H1 (cell line): ENCODE measurements around the gene BABAM2. TPM values are rescaled to one million over a fixed set of nuclear protein-coding genes. Genes with fewer than 3 reads are reported as not detected.

Experiments
- CTCF ChIA-PET: fragments of 300-600 bp; sonication (Branson Sonifier 250); formaldehyde crosslinking; loops from one replicate; lab custom pipeline; 2021; ENCODE audit not compliant: partially characterized antibody; lab: Charles Lee
- POLR2A ChIA-PET: fragments of 300-600 bp; sonication (Branson Sonifier 250); formaldehyde crosslinking; loops from one replicate; lab custom pipeline; 2021; ENCODE audit warnings: inconsistent platforms; ENCODE audit not compliant: partially characterized antibody; lab: Charles Lee
- DNase-seq, 2 experiments: peaks; one replicate each; pipeline versions ENCODE4 v3.0.0 to v3.0.0-alpha.2; 2010 to 2022; ENCODE audit warnings: low spot score in 2 of 2, low read depth in 1 of 2, mixed read lengths in 1 of 2
- FAIRE-seq: peaks from 2 replicates; lab custom pipeline; 2011; peaks lifted over from hg19 to GRCh38; lab: Jason Lieb, UNC
- H2AFZ ChIP-seq: 2 replicates; pipeline ENCODE4 v1.8.1; 2012; ENCODE audit warnings: low read length, inconsistent platforms
- H2AK5ac ChIP-seq: 2 replicates; pipeline ENCODE4 v1.6.1; 2013; ENCODE audit warnings: low read depth, low read length
- H2BK120ac ChIP-seq: replicated peaks from 2 replicates; pipeline ENCODE3; 2013; ENCODE audit warnings: low read depth, low read length, inconsistent platforms
- H2BK12ac ChIP-seq: 2 replicates; pipeline ENCODE4 v1.6.1; 2013; ENCODE audit warnings: low read depth, low read length
- H2BK15ac ChIP-seq: 2 replicates; pipeline ENCODE4 v1.6.1; 2013; ENCODE audit warnings: low read length
- H2BK20ac ChIP-seq: 2 replicates; pipeline ENCODE4 v1.6.1; 2013; ENCODE audit warnings: low read length
- H2BK5ac ChIP-seq: 2 replicates; pipeline ENCODE4 v1.6.1; 2013; ENCODE audit warnings: low read depth, low read length
- H3K14ac ChIP-seq: 2 replicates; pipeline ENCODE4 v1.6.1; 2013; ENCODE audit warnings: inconsistent platforms; ENCODE audit not compliant: insufficient read length
- H3K18ac ChIP-seq: 2 replicates; pipeline ENCODE4 v1.6.1; 2013; ENCODE audit warnings: low read length; ENCODE audit errors: extremely low read depth
- H3K23ac ChIP-seq: 2 replicates; pipeline ENCODE4 v1.6.1; 2013; ENCODE audit warnings: inconsistent platforms; ENCODE audit not compliant: insufficient read length
- H3K23me2 ChIP-seq: 2 replicates; pipeline ENCODE4 v1.6.1; 2013; ENCODE audit warnings: low read depth, low read length
- H3K27ac ChIP-seq: 2 replicates; pipeline ENCODE4 v1.6.1; 2011; ENCODE audit warnings: low read depth, low read length, inconsistent platforms
- H3K27me3 ChIP-seq, 4 experiments: replicated peaks in 1 of 4; 1 replicate in 1 of 4; 2 replicates in 3 of 4; pipeline versions ENCODE4 v1.6.1 to v1.8.1; 2011 to 2013; ENCODE audit warnings: low read length in 3 of 4, mild to moderate bottlenecking in 3 of 4, inconsistent platforms in 2 of 4, mixed read lengths in 2 of 4, moderate library complexity in 1 of 4; ENCODE audit not compliant: control insufficient read depth in 3 of 4, insufficient read depth in 3 of 4; ENCODE audit errors: extremely low read depth in 1 of 4
- H3K36me3 ChIP-seq, 4 experiments: 2 replicates each; pipeline versions ENCODE4 v1.6.1 to v1.8.1; 2011 to 2013; ENCODE audit warnings: mild to moderate bottlenecking in 4 of 4, low read length in 3 of 4, moderate library complexity in 2 of 4, control low read depth in 1 of 4, inconsistent platforms in 1 of 4; ENCODE audit not compliant: insufficient read depth in 4 of 4, control insufficient read depth in 2 of 4
- H3K4ac ChIP-seq: replicated peaks from 2 replicates; pipeline ENCODE3; 2013; ENCODE audit warnings: low read length, low read depth, mixed read lengths, inconsistent platforms; ENCODE audit not compliant: insufficient read length
- H3K4me1 ChIP-seq, 4 experiments: replicated peaks in 1 of 4; 1 replicate in 1 of 4; 2 replicates in 3 of 4; pipeline versions ENCODE4 v1.6.1 to v1.8.1; 2011 to 2013; ENCODE audit warnings: low read length in 3 of 4, inconsistent platforms in 2 of 4, mixed read lengths in 1 of 4; ENCODE audit not compliant: insufficient read depth in 4 of 4, control insufficient read depth in 3 of 4
- H3K4me2 ChIP-seq, 2 experiments: 2 replicates each; pipeline versions ENCODE4 v1.6.1 to v1.8.1; 2011 to 2013; ENCODE audit warnings: low read depth in 2 of 2, low read length in 2 of 2, control low read depth in 1 of 2, inconsistent platforms in 1 of 2, mild to moderate bottlenecking in 1 of 2; ENCODE audit not compliant: insufficient read depth in 1 of 2
- H3K4me3 ChIP-seq, 4 experiments: fragments of 200-600, 300-600 bp in 1 of 4; sonication (generic), shearing (Covaris generic), sonication (Bioruptor Twin) in 1 of 4; 2 replicates each; pipeline versions ENCODE4 v1.5.1 to v1.8.1; 2011 to 2016; ENCODE audit warnings: low read length in 4 of 4, low read depth in 3 of 4, control low read depth in 2 of 4, inconsistent platforms in 2 of 4, mild to moderate bottlenecking in 2 of 4, mixed read lengths in 1 of 4, moderate library complexity in 1 of 4; ENCODE audit not compliant: insufficient read depth in 2 of 4; ENCODE audit errors: extremely low read depth in 1 of 4
- H3K56ac ChIP-seq: replicated peaks from 2 replicates; pipeline ENCODE3; 2013; ENCODE audit warnings: low read depth, mild to moderate bottlenecking, mixed read lengths, low read length, inconsistent platforms; ENCODE audit not compliant: insufficient read length
- H3K79me1 ChIP-seq: 2 replicates; pipeline ENCODE4 v1.6.1; 2013; ENCODE audit warnings: low read depth, low read length, control low read depth
- H3K79me2 ChIP-seq, 2 experiments: 2 replicates each; pipeline versions ENCODE4 v1.6.1 to v1.8.1; 2012 to 2013; ENCODE audit warnings: low read length in 2 of 2, mild to moderate bottlenecking in 2 of 2, inconsistent platforms in 1 of 2; ENCODE audit not compliant: insufficient read depth in 2 of 2, control insufficient read depth in 1 of 2
- H3K9ac ChIP-seq, 4 experiments: replicated peaks in 1 of 4; 1 replicate in 1 of 4; 2 replicates in 3 of 4; pipeline versions ENCODE4 v1.6.1 to v1.8.1; 2011 to 2013; ENCODE audit warnings: low read depth in 3 of 4, low read length in 3 of 4, control low read depth in 2 of 4, mild to moderate bottlenecking in 2 of 4, moderate library complexity in 2 of 4, inconsistent platforms in 1 of 4; ENCODE audit errors: extremely low read depth in 1 of 4
- H3K9me3 ChIP-seq, 2 experiments: 2 replicates each; pipeline versions ENCODE4 v1.6.1 to v1.8.1; 2012 to 2013; ENCODE audit warnings: mild to moderate bottlenecking in 2 of 2, moderate library complexity in 2 of 2, control low read depth in 1 of 2, inconsistent platforms in 1 of 2, low read depth in 1 of 2, low read length in 1 of 2, mixed read lengths in 1 of 2; ENCODE audit not compliant: insufficient read depth in 2 of 2
- H4K20me1 ChIP-seq, 2 experiments: replicated peaks in 1 of 2; 2 replicates each; pipeline versions ENCODE3 to v1.8.1; 2011 to 2013; ENCODE audit warnings: inconsistent platforms in 2 of 2, low read length in 2 of 2, mild to moderate bottlenecking in 1 of 2; ENCODE audit not compliant: insufficient read depth in 2 of 2, control insufficient read depth in 1 of 2
- H4K5ac ChIP-seq: 2 replicates; pipeline ENCODE4 v1.6.1; 2013; ENCODE audit warnings: low read length, low read depth, mixed read lengths, inconsistent platforms; ENCODE audit not compliant: insufficient read length
- H4K8ac ChIP-seq: 2 replicates; pipeline ENCODE4 v1.8.0; 2013; ENCODE audit warnings: mild to moderate bottlenecking, moderate library complexity, low read length, inconsistent platforms; ENCODE audit not compliant: insufficient read depth; ENCODE audit errors: extremely low read depth
- H4K91ac ChIP-seq: replicated peaks from 2 replicates; pipeline ENCODE3; 2013; ENCODE audit warnings: low read length, mixed read lengths, inconsistent platforms; ENCODE audit not compliant: insufficient read length
- CHD1 ChIP-seq: IDR thresholded peaks from 2 replicates; pipeline ENCODE4 v1.6.1; 2012; ENCODE audit warnings: low read depth, low read length, improper control_type of control experiment
- CTCF ChIP-seq, 3 experiments: IDR thresholded peaks; 1 replicate in 2 of 3; 2 replicates in 1 of 3; pipeline versions ENCODE4 v1.5.1 to v1.6.1; 2011; ENCODE audit warnings: low read length in 3 of 3, mild to moderate bottlenecking in 3 of 3, inconsistent platforms in 2 of 3, low read depth in 1 of 3, moderate library complexity in 1 of 3; ENCODE audit not compliant: insufficient read depth in 1 of 3; ENCODE audit errors: control extremely low read depth in 1 of 3
- EGR1 ChIP-seq: IDR thresholded peaks from 2 replicates; pipeline ENCODE4 v1.6.1; 2011; ENCODE audit warnings: low read depth, low read length, borderline replicate concordance
- HDAC6 ChIP-seq: IDR thresholded peaks from one replicate; pipeline ENCODE4 v1.7.1; 2012; ENCODE audit warnings: low read depth, mild to moderate bottlenecking, inconsistent platforms, low read length, moderate library complexity
- KDM1A ChIP-seq: fragments of 200-600, 300-600 bp; sonication (generic); IDR thresholded peaks from 2 replicates; pipeline ENCODE4 v1.7.1; 2016; ENCODE audit warnings: mild to moderate bottlenecking, low read length, borderline replicate concordance
- KDM4A ChIP-seq: IDR thresholded peaks from one replicate; pipeline ENCODE4 v1.7.1; 2012; ENCODE audit warnings: low read depth, mild to moderate bottlenecking, moderate library complexity, low read length, inconsistent platforms; ENCODE audit not compliant: severe bottlenecking
- POLR2A ChIP-seq, 2 experiments: IDR thresholded peaks; 1 replicate in 1 of 2; 2 replicates in 1 of 2; pipeline ENCODE4 v1.6.1; 2011; ENCODE audit warnings: low read depth in 2 of 2, low read length in 2 of 2, mild to moderate bottlenecking in 2 of 2; ENCODE audit errors: control extremely low read depth in 1 of 2
- SP2 ChIP-seq: IDR thresholded peaks from 2 replicates; pipeline ENCODE4 v1.6.1; 2012; ENCODE audit warnings: mild to moderate bottlenecking, low read length, inconsistent platforms
- SUZ12 ChIP-seq: fragments of 200-600 bp; sonication (generic); IDR thresholded peaks from 2 replicates; pipeline ENCODE4 v1.6.1; 2012; ENCODE audit warnings: mild to moderate bottlenecking, inconsistent platforms, low read length, moderate library complexity, mixed read lengths
- TAF1 ChIP-seq: IDR thresholded peaks from 2 replicates; pipeline ENCODE4 v1.6.1; 2011; ENCODE audit warnings: mild to moderate bottlenecking, low read depth, low read length
- USF2 ChIP-seq: IDR thresholded peaks from 2 replicates; pipeline ENCODE4 v1.6.1; 2011; ENCODE audit warnings: low read length, improper control_type of control experiment
- YY1 ChIP-seq: IDR thresholded peaks from 2 replicates; pipeline ENCODE4 v1.6.1; 2011; ENCODE audit warnings: low read depth, mild to moderate bottlenecking, low read length
- WGBS, 2 experiments: shearing (Covaris generic) in 1 of 2; methylation state at CpG; one replicate each; pipeline versions ENCODE4 v1.1.6 to v1.1.7; 2013 to 2015; ENCODE audit warnings: low lambda C conversion rate in 2 of 2, mixed read lengths in 2 of 2, inconsistent platforms in 1 of 2, low coverage in 1 of 2, missing lambda C conversion rate in 1 of 2; ENCODE audit not compliant: insufficient replicate concordance in 2 of 2, insufficient coverage in 1 of 2, insufficient read length in 1 of 2; ENCODE audit errors: extremely low coverage in 1 of 2, missing lambda C conversion rate in 1 of 2; 5-methylcytosine and 5-hydroxymethylcytosine counted together
- polyA plus RNA-seq, 7 experiments: library from polyadenylated mRNA; depleted of rRNA in 3 of 7; stranded (reverse) in 5 of 7; unstranded in 2 of 7; fragments of >200 nt in 5 of 7; fragments of 200-250 nt in 2 of 7; gene quantifications; 1 replicate in 5 of 7; 2 replicates in 1 of 7; 4 replicates in 1 of 7; pipeline versions ENCODE4 v1.2.1 to v1.2.3, GENCODE V29; 2011 to 2013; ENCODE audit warnings: missing spikeins in 2 of 7, mixed read lengths in 2 of 7
- total RNA-seq: library from RNA; stranded (reverse); fragmentation: NEBNext Ultra II Directional; extraction: Animal tissue kit (Norgen Biotek cat#: 25700); gene quantifications from 2 replicates; pipeline ENCODE4 v1.2.1, GENCODE V29; 2021

BABAM2 gene
- total and polyA plus RNA-seq, 2 of the 8 experiments (the other 6 are each of a cell fraction or from before 2014, with no cell fraction given): 15.8 to 20.9 TPM

GRCh38 chr2:27993402-27993787 is 102.9 kb downstream of the BABAM2 start:
- H3K79me2 ChIP-seq: no peaks in the 10 kb centered on the region
- no peaks in the 10 kb centered on the region for H3K79me1 ChIP-seq
- H3K14ac ChIP-seq: no peak overlapping the region
- no peaks in the 10 kb centered on the region for H3K27me3 ChIP-seq
- H3K23ac ChIP-seq: no peak overlapping the region
- no peak for DNase-seq
- H2BK5ac ChIP-seq: no peak overlapping the region
- H4K8ac ChIP-seq: no peak overlapping the region
- no peak overlapping the region for H3K4me2 ChIP-seq
- no peaks in the 10 kb centered on the region for H3K9me3 ChIP-seq
- ChIA-PET POLR2A (no interaction called here), CTCF (no interaction called here)
- no peak overlapping the region for H3K9ac ChIP-seq
- no peak overlapping the region for H2AFZ ChIP-seq
- no peak overlapping the region for H3K56ac ChIP-seq
- 80% methylated on average over 1 of the region's 1 CpG; no CpG with 5 or more reads in 1 of the 2 experiments for WGBS, 2 experiments
- H3K4ac ChIP-seq: no peak overlapping the region
- no peak overlapping the region for H4K91ac ChIP-seq
- H2AK5ac ChIP-seq: no peak overlapping the region
- no peak overlapping the region for H2BK120ac ChIP-seq
- no peaks in the 10 kb centered on the region for H3K4me1 ChIP-seq
- no peak overlapping the region for H2BK12ac ChIP-seq
- H2BK20ac ChIP-seq: no peak overlapping the region
- H4K20me1 ChIP-seq: peaks cover 0 to 1% of the 10 kb centered on the region in 2 experiments
- H3K18ac ChIP-seq: no peak overlapping the region
- no peak for FAIRE-seq
- H3K36me3 ChIP-seq: no peaks in the 10 kb centered on the region
- no peak overlapping the region for H4K5ac ChIP-seq
- H2BK15ac ChIP-seq: no peak overlapping the region
- no peaks in the 10 kb centered on the region for H3K23me2 ChIP-seq
- no peak overlapping the region for H3K27ac ChIP-seq
- no peak overlapping the region for H3K4me3 ChIP-seq
- TF ChIP-seq USF2 (no peak), HDAC6 (no peak), SP2 (no peak), KDM1A (no peak), POLR2A (IDR thresholded peaks at IDR 0.05; ENCODE audit: control extremely low read depth in 1 of 2, low read depth in 2 of 2, low read length in 2 of 2) (no peak), SUZ12 (no peak), EGR1 (no peak), YY1 (no peak), KDM4A (no peak), CHD1 (no peak), CTCF (IDR thresholded peaks at IDR 0.05; ENCODE audit: control extremely low read depth in 1 of 3, insufficient read depth in 1 of 3, low read depth in 1 of 3, low read length in 3 of 3) (no peak), TAF1 (no peak)
